DOHH2 (cell line): ENCODE measurements around the gene CD58.
"Not testable (repeated sequence)": the region's sequence is repeated elsewhere in the genome, so short reads cannot be mapped to it uniquely, and the experiment has no call there.

Experiments used
- EZH2phosphoT487 ChIP-seq: fragments of 200-600 bp; sonication (generic); IDR thresholded peaks from 2 replicates; pipeline ENCODE4 v1.6.1; 2017; ENCODE audit warnings: borderline replicate concordance, mild to moderate bottlenecking, antibody characterized with exemption, low read length, moderate library complexity, mixed read lengths
- TF ChIP-seq, protein P1 (sequence below): fragments of 200-600 bp; sonication (generic); IDR thresholded peaks from one replicate; pipeline ENCODE4 v1.5.1; 2014; ENCODE audit warnings: antibody characterized with exemption, mild to moderate bottlenecking, low read depth, low read length; ENCODE audit not compliant: poor library complexity, severe bottlenecking

DNA sequence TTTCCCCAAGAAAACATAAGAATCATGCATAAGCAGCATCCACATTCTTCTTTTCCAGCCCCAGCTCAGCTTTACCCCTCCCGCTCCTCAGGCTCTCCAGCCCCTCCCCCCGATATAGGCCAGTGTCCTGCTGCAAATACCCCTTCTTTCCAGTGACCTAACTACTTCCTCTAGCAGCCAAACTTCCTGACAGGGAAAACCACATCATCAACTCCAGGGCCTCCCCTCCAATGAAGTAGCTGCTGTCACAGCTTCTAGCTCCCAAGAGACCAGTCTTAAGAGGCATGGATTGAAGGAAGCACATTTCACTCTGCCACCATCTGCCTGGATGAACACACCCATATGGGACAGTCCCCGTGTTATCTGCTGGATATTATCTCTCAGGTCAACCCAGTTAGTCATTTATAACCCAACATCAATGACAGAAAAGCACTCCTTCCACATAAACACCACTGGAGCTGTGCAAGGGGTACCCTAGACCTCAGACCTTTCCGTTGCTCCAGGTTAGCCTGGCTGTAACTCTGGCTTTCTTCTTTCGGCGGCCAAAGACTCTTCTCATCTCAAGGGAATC lies 39.1 kb upstream of the CD58 start:
- TF ChIP-seq, protein P1, sequence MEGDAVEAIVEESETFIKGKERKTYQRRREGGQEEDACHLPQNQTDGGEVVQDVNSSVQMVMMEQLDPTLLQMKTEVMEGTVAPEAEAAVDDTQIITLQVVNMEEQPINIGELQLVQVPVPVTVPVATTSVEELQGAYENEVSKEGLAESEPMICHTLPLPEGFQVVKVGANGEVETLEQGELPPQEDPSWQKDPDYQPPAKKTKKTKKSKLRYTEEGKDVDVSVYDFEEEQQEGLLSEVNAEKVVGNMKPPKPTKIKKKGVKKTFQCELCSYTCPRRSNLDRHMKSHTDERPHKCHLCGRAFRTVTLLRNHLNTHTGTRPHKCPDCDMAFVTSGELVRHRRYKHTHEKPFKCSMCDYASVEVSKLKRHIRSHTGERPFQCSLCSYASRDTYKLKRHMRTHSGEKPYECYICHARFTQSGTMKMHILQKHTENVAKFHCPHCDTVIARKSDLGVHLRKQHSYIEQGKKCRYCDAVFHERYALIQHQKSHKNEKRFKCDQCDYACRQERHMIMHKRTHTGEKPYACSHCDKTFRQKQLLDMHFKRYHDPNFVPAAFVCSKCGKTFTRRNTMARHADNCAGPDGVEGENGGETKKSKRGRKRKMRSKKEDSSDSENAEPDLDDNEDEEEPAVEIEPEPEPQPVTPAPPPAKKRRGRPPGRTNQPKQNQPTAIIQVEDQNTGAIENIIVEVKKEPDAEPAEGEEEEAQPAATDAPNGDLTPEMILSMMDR, result not testable (repeated sequence)
- TF ChIP-seq EZH2phosphoT487, result not testable (repeated sequence)
